Mesodermal cell (in vitro differentiated cells): ENCODE data around the gene ANO3.

Source experiments
- H3K27ac ChIP-seq: 2 replicates; pipeline ENCODE4 v1.7.0; 2013; ENCODE audit warnings: mild to moderate bottlenecking, low read depth, low read length, moderate library complexity; ENCODE audit not compliant: severe bottlenecking
- H3K36me3 ChIP-seq: 2 replicates; pipeline ENCODE4 v1.7.1; 2013; ENCODE audit warnings: mild to moderate bottlenecking, low read length, moderate library complexity; ENCODE audit not compliant: control insufficient read depth, insufficient read depth
- H3K4me1 ChIP-seq: one replicate; pipeline ENCODE4 v1.7.1; 2013; ENCODE audit warnings: mild to moderate bottlenecking, low read length; ENCODE audit not compliant: insufficient read depth, control insufficient read depth, poor library complexity, severe bottlenecking
- H3K4me3 ChIP-seq: 2 replicates; pipeline ENCODE4 v1.7.0; 2013; ENCODE audit warnings: low read length, control low read depth, mild to moderate bottlenecking; ENCODE audit not compliant: insufficient read depth, poor library complexity, severe bottlenecking; ENCODE audit errors: extremely low read depth
- H3K9me3 ChIP-seq: 2 replicates; pipeline ENCODE4 v1.7.1; 2013; ENCODE audit warnings: mild to moderate bottlenecking, low read length, moderate library complexity; ENCODE audit not compliant: control insufficient read depth
- WGBS, 2 experiments: methylation state at CpG; one replicate each; pipeline ENCODE4 v1.1.5; 2013; ENCODE audit warnings: missing lambda C conversion rate in 2 of 2; ENCODE audit not compliant: insufficient coverage in 2 of 2; 5-methylcytosine and 5-hydroxymethylcytosine counted together

ANO3 gene

DNA sequence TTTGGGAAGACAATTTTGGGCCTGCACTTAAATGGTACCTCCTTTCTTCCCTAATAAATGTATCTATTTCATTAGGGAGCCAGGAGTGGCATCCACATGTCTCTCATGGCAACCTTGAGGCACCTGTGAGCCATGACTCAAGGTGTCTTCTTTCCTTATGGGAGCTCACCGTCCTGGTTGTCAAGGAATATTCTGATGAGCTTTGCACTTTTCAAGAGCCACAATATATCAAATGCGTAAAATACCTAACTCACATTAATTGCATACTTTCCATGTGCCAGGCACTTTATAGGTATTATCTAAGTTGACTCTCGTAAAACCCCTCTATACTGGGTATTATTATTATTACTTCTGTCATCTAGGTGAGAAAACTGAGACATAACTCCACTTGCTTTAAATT lies 207.6 kb downstream of the ANO3 start:
- WGBS, 2 experiments, result 88 to 100% methylated on average over 1 of the region's 3 CpGs
- Histone ChIP-seq H3K27ac (no peak overlapping the region), H3K9me3 (no peaks in the 10 kb centered on the region), H3K4me1 (no peaks in the 10 kb centered on the region), H3K4me3 (no peak overlapping the region), H3K36me3 (no peaks in the 10 kb centered on the region)

DNA sequence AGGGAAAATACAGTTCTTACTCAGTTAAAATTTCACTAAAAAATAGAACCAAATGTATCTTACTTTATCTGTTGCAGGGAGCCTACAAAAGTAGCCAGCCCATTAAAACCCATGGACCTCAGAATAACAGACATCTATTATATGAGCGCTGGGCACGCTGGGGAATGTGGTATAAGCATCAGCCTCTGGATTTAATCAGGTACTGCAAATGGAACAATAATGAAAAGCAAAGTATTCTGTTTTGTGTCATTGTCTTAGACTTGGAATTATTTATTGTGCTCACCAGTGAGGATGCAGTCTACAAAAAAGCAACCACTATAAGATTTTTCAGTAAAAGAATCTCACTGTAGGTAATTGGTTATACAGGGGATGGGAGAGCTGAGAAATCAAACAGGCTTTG lies 209.9 kb downstream of the ANO3 start:
- H3K4me3 ChIP-seq, result no peak overlapping the region
- no peaks in the 10 kb centered on the region for H3K9me3 ChIP-seq
- no peak overlapping the region for H3K27ac ChIP-seq
- no peaks in the 10 kb centered on the region for H3K36me3 ChIP-seq
- no peaks in the 10 kb centered on the region for H3K4me1 ChIP-seq
- WGBS, 2 experiments, result no CpG with 5 or more reads among the region's 2 CpGs

DNA sequence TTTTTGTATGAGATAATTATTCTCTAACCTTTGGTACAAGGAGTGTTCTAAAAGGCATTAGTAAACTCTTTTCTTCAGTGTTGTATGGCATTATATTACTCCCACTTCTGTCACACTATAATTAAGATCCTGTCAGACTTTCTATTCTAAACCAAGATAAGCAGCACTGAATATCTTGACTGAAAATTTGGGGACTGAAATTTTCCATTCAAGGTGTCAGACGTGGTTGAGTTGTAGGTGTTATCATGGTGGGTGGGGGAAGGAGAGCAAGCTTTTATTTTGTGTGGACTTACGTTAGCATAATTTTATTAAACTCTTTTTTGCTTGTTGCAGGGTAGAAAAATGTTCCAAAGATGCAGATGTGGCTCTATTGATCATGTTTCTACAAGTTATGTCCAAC lies 217.2 kb downstream of the ANO3 start:
- 0% methylated on average over 1 of the region's 2 CpGs for WGBS, 2 experiments
- no peaks in the 10 kb centered on the region for H3K9me3 ChIP-seq
- H3K4me3 ChIP-seq, result no peak overlapping the region

DNA sequence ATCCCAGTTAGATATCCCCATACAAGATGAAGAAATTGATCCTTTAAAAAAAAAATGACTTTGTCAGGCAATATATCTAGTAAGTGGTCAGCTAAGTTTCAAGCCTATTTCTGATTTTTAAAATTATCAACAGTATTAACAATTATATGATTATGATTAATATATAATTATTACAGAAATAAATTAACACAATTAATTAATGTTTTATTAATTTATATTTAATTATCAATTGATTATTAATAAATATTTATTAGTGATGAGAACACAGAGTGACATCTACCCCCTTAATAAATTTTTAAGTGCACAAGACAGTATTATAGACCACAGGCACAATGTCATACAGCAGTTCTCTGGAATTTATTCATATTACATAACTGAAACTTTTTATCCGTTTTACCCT lies 218.1 kb downstream of the ANO3 start:
- H3K36me3 ChIP-seq, result no peaks in the 10 kb centered on the region
- 100% methylated on average over 1 of the region's 1 CpG; no CpG with 5 or more reads in 1 of the 2 experiments for WGBS, 2 experiments
- no peak overlapping the region for H3K27ac ChIP-seq
- H3K4me1 ChIP-seq, result no peaks in the 10 kb centered on the region
- no peaks in the 10 kb centered on the region for H3K9me3 ChIP-seq
- no peak overlapping the region for H3K4me3 ChIP-seq

More for the DNA sequence above, 217.2 kb downstream of the ANO3 start:
- no peaks in the 10 kb centered on the region for H3K36me3 ChIP-seq
- no peak overlapping the region for H3K27ac ChIP-seq
- H3K4me1 ChIP-seq, result no peaks in the 10 kb centered on the region

DNA sequence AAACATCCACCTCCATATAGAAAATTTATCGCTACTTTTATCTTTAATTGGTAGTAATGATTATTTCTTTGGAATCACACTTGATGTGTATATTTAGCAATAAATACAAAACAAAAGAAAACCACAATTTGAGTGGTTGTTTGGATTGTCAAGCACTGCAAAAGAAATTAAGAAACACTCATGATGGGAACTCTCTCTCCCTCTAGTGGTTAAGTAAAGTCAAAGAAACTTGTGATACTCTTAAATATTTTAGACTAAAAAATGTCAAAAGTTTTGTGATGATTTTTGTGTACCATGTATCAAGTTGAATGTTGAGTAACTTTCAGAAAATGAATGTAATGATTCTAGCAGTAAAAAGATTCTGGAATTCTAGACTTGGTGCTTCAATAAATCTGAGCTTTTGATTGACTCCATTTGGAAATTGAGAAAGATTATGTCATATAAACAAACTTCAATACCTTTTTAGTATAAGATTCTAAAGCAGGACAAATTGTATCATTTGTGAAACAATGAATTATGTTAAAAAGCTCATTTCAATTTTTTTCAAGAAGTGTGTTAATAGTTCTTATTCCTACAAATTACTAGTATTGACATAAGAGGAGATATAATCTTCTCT lies 219.4 kb downstream of the ANO3 start:
- WGBS, 2 experiments, result no CpG with 5 or more reads among the region's 1 CpG
- Histone ChIP-seq H3K4me1 (no peaks in the 10 kb centered on the region), H3K9me3 (no peaks in the 10 kb centered on the region), H3K4me3 (no peak overlapping the region), H3K27ac (no peak overlapping the region), H3K36me3 (no peaks in the 10 kb centered on the region)

DNA sequence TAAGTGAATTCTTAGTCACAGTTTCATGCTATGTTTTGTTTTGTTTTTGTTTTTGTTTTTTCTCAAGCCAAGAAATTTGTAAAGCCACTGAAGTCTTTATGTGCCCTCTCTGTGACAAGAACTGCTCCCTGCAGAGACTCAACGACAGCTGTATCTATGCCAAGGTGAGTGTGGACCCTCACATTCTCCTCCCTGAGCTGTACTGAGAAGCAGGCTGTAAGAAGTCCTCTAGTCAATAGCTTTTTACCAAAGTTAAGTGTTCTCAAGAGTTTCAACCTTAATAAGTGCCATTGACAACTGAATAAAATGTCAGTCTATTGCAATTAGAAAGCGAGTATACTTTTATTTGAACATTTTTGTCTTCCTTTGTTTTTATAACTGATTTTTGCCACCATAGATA lies 221.3 kb downstream of the ANO3 start:
- H3K4me1 ChIP-seq, result no peaks in the 10 kb centered on the region
- H3K27ac ChIP-seq, result no peak overlapping the region
- WGBS, 2 experiments, result 17 to 60% methylated on average over 1 of the region's 2 CpGs
- no peak overlapping the region for H3K4me3 ChIP-seq
- no peaks in the 10 kb centered on the region for H3K9me3 ChIP-seq
- H3K36me3 ChIP-seq, result no peaks in the 10 kb centered on the region

DNA sequence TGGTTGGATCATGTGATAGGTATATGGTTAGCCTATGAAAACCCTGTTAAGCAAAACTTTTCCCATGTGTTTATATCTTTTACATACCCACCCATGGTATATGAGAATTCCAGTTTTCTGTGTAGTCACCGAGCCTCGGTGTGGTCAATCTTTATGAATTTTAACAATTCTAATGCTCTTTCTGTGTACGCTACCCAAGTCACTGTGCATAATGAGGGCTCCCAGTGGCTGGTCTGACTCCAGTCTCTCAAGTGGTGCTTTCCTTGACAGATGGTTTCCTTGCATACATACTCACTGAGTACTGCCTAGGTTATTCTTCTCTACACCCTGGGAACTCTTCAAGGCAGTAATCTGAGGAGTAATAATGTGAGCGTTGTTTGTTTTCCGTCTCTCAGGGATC lies 222.5 kb downstream of the ANO3 start:
- WGBS, 2 experiments, result 85 to 87% methylated on average over 3 of the region's 5 CpGs
- H3K4me3 ChIP-seq, result no peak overlapping the region
- no peaks in the 10 kb centered on the region for H3K9me3 ChIP-seq
- no peaks in the 10 kb centered on the region for H3K4me1 ChIP-seq
- no peak overlapping the region for H3K27ac ChIP-seq
- H3K36me3 ChIP-seq, result no peaks in the 10 kb centered on the region

DNA sequence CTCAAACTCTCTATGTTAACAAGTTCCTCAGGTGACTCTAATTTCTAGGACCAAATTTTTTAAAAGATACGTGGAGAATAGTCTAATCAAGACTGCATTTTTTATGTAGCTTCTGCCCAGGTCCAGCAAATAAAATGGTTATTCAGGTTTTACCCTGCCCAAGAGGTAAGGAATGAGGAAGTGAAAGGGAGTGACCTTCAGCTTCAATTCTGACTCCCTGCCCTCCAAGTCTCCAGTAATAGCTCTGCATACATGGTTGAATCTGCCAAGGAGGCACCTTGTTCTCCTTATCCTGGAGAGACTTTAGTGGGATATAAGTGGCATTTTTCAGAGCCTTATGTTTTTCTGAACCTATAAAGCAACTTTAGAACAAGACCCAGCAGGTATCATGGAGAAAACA lies 224.7 kb downstream of the ANO3 start:
- no peak overlapping the region for H3K4me3 ChIP-seq
- no peaks in the 10 kb centered on the region for H3K36me3 ChIP-seq
- no peaks in the 10 kb centered on the region for H3K9me3 ChIP-seq
- WGBS, 2 experiments, result 83% methylated on average over 1 of the region's 1 CpG; no CpG with 5 or more reads in 1 of the 2 experiments
- no peak overlapping the region for H3K27ac ChIP-seq
- no peaks in the 10 kb centered on the region for H3K4me1 ChIP-seq

DNA sequence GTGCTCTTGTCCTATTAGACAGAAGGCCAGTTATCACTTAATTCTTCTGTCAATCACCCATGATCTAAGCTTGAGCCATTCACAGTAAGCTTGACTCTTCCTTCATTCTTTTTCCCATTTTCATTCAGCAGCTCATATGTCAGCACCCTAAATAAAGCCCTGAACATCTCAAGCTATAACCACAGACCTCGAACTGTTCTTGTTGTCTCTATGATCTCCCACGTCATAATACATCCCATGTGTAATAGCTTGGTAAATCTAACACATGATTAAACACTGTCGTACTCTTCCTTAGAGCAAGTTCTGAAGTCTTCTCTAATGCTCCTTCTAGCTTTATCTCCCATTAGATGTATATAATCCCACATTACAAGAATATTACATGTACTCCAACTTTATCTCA lies 225.7 kb downstream of the ANO3 start:
- Histone ChIP-seq H3K27ac (no peak overlapping the region), H3K9me3 (no peaks in the 10 kb centered on the region), H3K4me1 (no peaks in the 10 kb centered on the region), H3K36me3 (no peaks in the 10 kb centered on the region), H3K4me3 (no peak overlapping the region)
- WGBS, 2 experiments, result 0 to 62% methylated on average over 1 to 3 of the region's 3 CpGs

DNA sequence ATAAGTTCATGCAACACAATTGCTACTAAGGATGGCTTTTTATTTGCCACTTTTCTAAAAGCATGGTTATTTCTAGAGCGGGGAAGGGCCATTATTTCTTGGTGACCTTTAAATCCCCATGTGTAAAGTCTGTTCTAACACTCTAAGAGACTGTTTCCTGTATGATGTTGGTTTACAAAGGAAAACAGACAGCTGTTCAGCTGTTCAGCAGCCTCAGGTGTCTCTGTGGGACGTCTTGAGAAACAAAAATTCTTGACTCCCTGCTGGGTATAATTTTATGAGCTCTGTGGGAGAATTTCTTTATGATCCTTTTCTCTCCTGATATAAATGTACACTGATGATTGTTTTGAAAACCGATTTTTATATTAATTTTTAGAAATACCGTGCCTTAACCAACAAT lies 226.3 kb downstream of the ANO3 start:
- no CpG with 5 or more reads among the region's 4 CpGs for WGBS, 2 experiments
- Histone ChIP-seq H3K27ac (no peak overlapping the region), H3K36me3 (no peaks in the 10 kb centered on the region), H3K4me1 (no peaks in the 10 kb centered on the region), H3K4me3 (no peak overlapping the region), H3K9me3 (no peaks in the 10 kb centered on the region)

DNA sequence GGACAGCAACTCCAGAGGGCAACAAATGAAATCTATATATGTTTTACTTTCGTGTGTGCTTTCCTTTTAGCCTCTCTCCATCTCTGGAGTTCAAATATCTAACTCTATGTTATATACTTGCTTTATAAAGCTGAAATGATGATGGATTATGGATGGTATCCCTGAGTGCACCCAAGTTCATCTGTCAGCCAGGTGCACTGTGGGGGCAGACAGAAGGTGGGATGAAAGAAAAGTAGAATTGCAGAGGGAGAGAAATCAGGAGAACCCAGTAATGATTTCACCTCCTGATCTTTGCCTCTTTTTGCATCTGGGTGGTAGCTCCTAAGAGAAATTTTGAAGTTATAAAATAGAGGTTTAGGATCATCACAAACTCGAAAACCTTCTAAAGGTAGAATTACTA lies 237.7 kb downstream of the ANO3 start:
- Histone ChIP-seq H3K4me1 (no peaks in the 10 kb centered on the region), H3K9me3 (no peaks in the 10 kb centered on the region), H3K36me3 (no peaks in the 10 kb centered on the region), H3K27ac (no peak overlapping the region), H3K4me3 (no peak overlapping the region)
- no CpG with 5 or more reads among the region's 2 CpGs for WGBS, 2 experiments
